B cell (primary cell): ENCODE data around the gene AUP1. TPM values are rescaled to one million over a fixed set of nuclear protein-coding genes. Genes with fewer than 3 reads are reported as not detected.

Source experiments
- ATAC-seq: fragments of 200-7000 bp; cut with Tn5 transposase; one replicate; pipeline ENCODE4 v1.10.0; 2021; ENCODE audit warnings: low read depth, mild to moderate bottlenecking, moderate number of reproducible peaks, moderate library complexity
- CTCF ChIA-PET: fragments of 350-600 bp; sonication (Branson Sonifier 250); formaldehyde crosslinking; loops from one replicate; lab custom pipeline; 2021; ENCODE audit warnings: antibody characterized with exemption, inconsistent platforms; lab: Charles Lee
- POLR2A ChIA-PET: fragments of 350-600 bp; sonication (Branson Sonifier 250); formaldehyde crosslinking; loops from one replicate; lab custom pipeline; 2021; ENCODE audit warnings: antibody characterized with exemption; lab: Charles Lee
- DNase-seq: peaks from one replicate; pipeline ENCODE4 v3.0.0; 2013
- H2AFZ ChIP-seq: 2 replicates; pipeline ENCODE4 v1.6.1; 2012; ENCODE audit warnings: mild to moderate bottlenecking, low read depth, low read length; ENCODE audit not compliant: insufficient read depth, poor library complexity, severe bottlenecking
- H3K27ac ChIP-seq, 2 donors: 1 replicate in 1 of 2; 2 replicates in 1 of 2; pipeline ENCODE4 v1.5.1; 2012 to 2013; ENCODE audit warnings: low read length in 2 of 2, mild to moderate bottlenecking in 2 of 2, moderate library complexity in 1 of 2
- H3K27me3 ChIP-seq, 4 experiments: fragments of 200-600 bp in 1 of 4; sonication (generic) in 1 of 4; replicated peaks in 1 of 4; 1 replicate in 2 of 4; 2 replicates in 2 of 4; pipeline versions ENCODE4 v1.6.1 to v1.7.0; 2013 to 2016; ENCODE audit warnings: low read length in 3 of 4, mild to moderate bottlenecking in 2 of 4, mixed read lengths in 1 of 4, moderate library complexity in 1 of 4; ENCODE audit not compliant: insufficient read depth in 4 of 4, control insufficient read depth in 3 of 4; ENCODE audit errors: control extremely low read depth in 1 of 4
- H3K36me3 ChIP-seq, 2 experiments: replicated peaks in 1 of 2; 1 replicate in 1 of 2; 2 replicates in 1 of 2; pipeline versions ENCODE4 v1.6.1 to v1.7.1; 2013; ENCODE audit warnings: low read length in 1 of 2; ENCODE audit not compliant: insufficient read depth in 2 of 2, control insufficient read depth in 1 of 2; ENCODE audit errors: control extremely low read depth in 1 of 2, extremely low read depth in 1 of 2
- H3K4me1 ChIP-seq, 2 donors: fragments of 200-600 bp in 1 of 2; sonication (generic) in 1 of 2; 1 replicate in 1 of 2; 2 replicates in 1 of 2; pipeline versions ENCODE4 v1.5.1 to v1.6.1; 2013 to 2017; ENCODE audit warnings: low read length in 2 of 2; ENCODE audit not compliant: control insufficient read depth in 2 of 2, insufficient read depth in 2 of 2
- H3K4me2 ChIP-seq: replicated peaks from 2 replicates; pipeline ENCODE3; 2012; ENCODE audit warnings: mild to moderate bottlenecking, low read depth, low read length; ENCODE audit not compliant: poor library complexity, severe bottlenecking
- H3K4me3 ChIP-seq, 5 experiments: fragments of 200-600 bp in 1 of 5; sonication (generic) in 1 of 5; 1 replicate in 3 of 5; 2 replicates in 2 of 5; pipeline versions ENCODE4 v1.5.1 to v1.7.0; 2011 to 2016; ENCODE audit warnings: low read length in 4 of 5, mild to moderate bottlenecking in 4 of 5, low read depth in 2 of 5, control low read depth in 1 of 5, moderate library complexity in 1 of 5; ENCODE audit not compliant: insufficient read depth in 1 of 5; ENCODE audit errors: control extremely low read depth in 1 of 5, extremely low read depth in 1 of 5
- H3K79me2 ChIP-seq: fragments of 200-600 bp; sonication (generic); one replicate; pipeline ENCODE4 v1.6.0; 2016; ENCODE audit warnings: low read length; ENCODE audit not compliant: control insufficient read depth, insufficient read depth
- H3K9ac ChIP-seq: fragments of 200-600 bp; sonication (generic); 2 replicates; pipeline ENCODE4 v1.6.1; 2017; ENCODE audit warnings: mild to moderate bottlenecking, low read length, moderate library complexity
- H3K9me3 ChIP-seq, 3 donors: one replicate each; pipeline versions ENCODE4 v1.6.1 to v1.7.1; 2013; ENCODE audit warnings: low read length in 2 of 3; ENCODE audit not compliant: control insufficient read depth in 2 of 3, insufficient read depth in 1 of 3; ENCODE audit errors: control extremely low read depth in 1 of 3
- H4K20me1 ChIP-seq: 2 replicates; pipeline ENCODE4 v1.6.0; 2012; ENCODE audit warnings: mild to moderate bottlenecking, low read length; ENCODE audit not compliant: insufficient read depth, control insufficient read depth, poor library complexity, severe bottlenecking
- H3K27ac Mint-ChIP-seq: one replicate; pipeline ENCODE4 v1.8.0; 2021; ENCODE audit warnings: mixed read lengths
- H3K27me3 Mint-ChIP-seq: one replicate; pipeline ENCODE4 v1.8.0; 2021; ENCODE audit warnings: mixed read lengths
- H3K4me1 Mint-ChIP-seq: one replicate; pipeline ENCODE4 v1.8.0; 2021; ENCODE audit warnings: mixed read lengths
- H3K4me3 Mint-ChIP-seq: one replicate; pipeline ENCODE4 v1.8.0; 2021; ENCODE audit warnings: mixed read lengths
- H3K9me3 Mint-ChIP-seq: one replicate; pipeline ENCODE4 v1.8.0; 2022; ENCODE audit warnings: mixed read lengths; ENCODE audit not compliant: insufficient read depth
- CTCF ChIP-seq: fragments of 200-600 bp; IDR thresholded peaks from one replicate; pipeline ENCODE4 v1.8.0; 2022; ENCODE audit warnings: antibody characterized with exemption, mild to moderate bottlenecking
- EZH2 ChIP-seq: IDR thresholded peaks from 2 replicates; pipeline ENCODE4 v1.6.1; 2012; ENCODE audit warnings: borderline replicate concordance, low read depth, mild to moderate bottlenecking, moderate library complexity, low read length; ENCODE audit not compliant: insufficient read depth, poor library complexity, severe bottlenecking
- whole genome bisulfite sequencing: methylation state at CpG from one replicate; pipeline ENCODE4 v1.1.5; 2013; ENCODE audit warnings: missing lambda C conversion rate; ENCODE audit not compliant: insufficient coverage; 5-methylcytosine and 5-hydroxymethylcytosine counted together
- intact Hi-C: fragments of 100-400 bp; cut with micrococcal nuclease; formaldehyde crosslinking; loops from one replicate; pipeline ENCODE4 v1.10.0; 2022
- polyA plus RNA-seq: library from polyadenylated mRNA; depleted of rRNA; stranded (reverse); fragments of >200 nt; gene quantifications from 2 replicates; pipeline ENCODE4 v1.2.3, GENCODE V29; 2012
- total RNA-seq, 2 donors: library from RNA; stranded (reverse); fragments of 120-200 nt in 1 of 2; gene quantifications; 1 replicate in 1 of 2; 2 replicates in 1 of 2; pipeline versions ENCODE4 v1.2.3 to v1.2.4, GENCODE V29; 2013 to 2022

Gene AUP1
- total and polyA plus RNA-seq, 2 donors (not counting 1 experiment from before 2014, with no cell fraction given): 201 to 525 TPM

GRCh38 chr2:74554820-74555531, 25.5 kb upstream of the AUP1 start:
- peaks cover 0 to 6% (median under 1%) of the 10 kb centered on the region in 4 experiments for H3K27me3 ChIP-seq
- intact Hi-C loops: loop anchor here (1.0 to 10.0 kb wide), 7 partner anchors 19 to 160 kb away; partner anchors contain the start of genes CCDC142, PCGF1, TTC31 and WBP1
- TF ChIP-seq CTCF (no peak), EZH2 (no peak)
- no peaks in the 10 kb centered on the region for H3K9me3 ChIP-seq
- H3K9ac ChIP-seq: peak overlapping the region; percentile 96
- 1% methylated on average over 58 of the region's 58 CpGs for WGBS
- H3K27ac ChIP-seq: peak overlapping the region in 1 of 2 donors; percentile 76
- H3K79me2 ChIP-seq: peaks cover 11% of the 10 kb centered on the region
- H3K36me3 ChIP-seq: peaks cover 0 to 15% of the 10 kb centered on the region in 2 experiments
- no peak for DNase-seq
- ATAC-seq: peak; percentile 61
- peak overlapping the region; percentile 97 for H3K4me2 ChIP-seq
- Mint-ChIP-seq H3K27me3 (no peaks in the 10 kb centered on the region), H3K4me1 (peaks cover 20% of the 10 kb centered on the region), H3K27ac (peak overlapping the region; percentile 94), H3K9me3 (no peaks in the 10 kb centered on the region), H3K4me3 (peak overlapping the region; percentile 96)
- H3K4me1 ChIP-seq: peaks cover 8 to 32% of the 10 kb centered on the region in 2 donors
- peaks cover 15% of the 10 kb centered on the region for H4K20me1 ChIP-seq
- H2AFZ ChIP-seq: peak overlapping the region; percentile 97
- peak overlapping the region; percentile 51 to 99 (median 84) for H3K4me3 ChIP-seq
- ChIA-PET POLR2A (interaction anchor here (0.6 to 1.0 kb wide), 3 partner anchors 10 to 1342 kb away, joined by 3 read pairs; no protein-coding TSS in a partner anchor), CTCF (interaction anchor here (0.7 to 1.2 kb wide), 4 partner anchors 21 to 320 kb away, joined by 3 to 4 read pairs (median 3); no protein-coding TSS in a partner anchor)
